Activated CD8-positive, alpha-beta memory T cell treated with anti-CD3 and anti-CD28 coated beads for 36 hours (primary cell): ENCODE measurements around the gene JPH3. TPM values are rescaled to one million over a fixed set of nuclear protein-coding genes. Genes with fewer than 3 reads are reported as not detected.

Experiments
- CTCF ChIA-PET: fragments of 350-600 bp; sonication (Branson Sonifier 250); formaldehyde crosslinking; loops from one replicate; lab custom pipeline; 2021; ENCODE audit warnings: antibody characterized with exemption; lab: Charles Lee
- POLR2A ChIA-PET: fragments of 350-600 bp; sonication (Branson Sonifier 250); formaldehyde crosslinking; loops from one replicate; lab custom pipeline; 2021; ENCODE audit warnings: antibody characterized with exemption; lab: Charles Lee
- total RNA-seq, 2 experiments: library from RNA; stranded (reverse); gene quantifications; one replicate each; pipeline ENCODE4 v1.2.3, GENCODE V29; 2021

JPH3 gene
- total RNA-seq, 2 experiments from 2014 or later: not detected

GRCh38 chr16:87697256-87697655 lies 94.9 kb downstream of the JPH3 start:
- POLR2A ChIA-PET: no interaction called here

DNA sequence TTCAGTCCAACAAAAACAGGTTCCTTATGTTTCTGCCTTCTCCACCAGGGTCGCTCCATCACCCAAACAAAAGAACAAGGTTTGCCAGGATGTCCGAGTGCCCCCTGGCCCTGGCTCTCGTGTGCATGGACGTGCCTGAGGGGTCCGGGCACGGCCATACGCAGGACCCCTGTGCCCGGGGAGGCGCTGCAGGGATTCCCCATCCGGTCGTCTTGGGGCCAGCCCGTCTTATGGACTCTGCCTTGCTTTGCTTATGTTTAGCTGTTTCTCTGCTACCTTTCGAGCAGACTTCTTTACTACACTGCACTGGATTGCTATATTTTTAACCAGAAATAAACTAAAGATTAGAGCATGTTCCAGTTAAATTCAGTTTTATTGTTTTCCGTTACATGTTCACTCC lies 95.5 kb downstream of the JPH3 start:
- ChIA-PET POLR2A (no interaction called here), CTCF (interaction anchor here (2.0 kb wide), 1 partner anchor 173 kb away, joined by 5 read pairs; no protein-coding TSS in a partner anchor)

More at GRCh38 chr16:87697256-87697655, 94.9 kb downstream of the JPH3 start:
- CTCF ChIA-PET: no interaction called here

DNA sequence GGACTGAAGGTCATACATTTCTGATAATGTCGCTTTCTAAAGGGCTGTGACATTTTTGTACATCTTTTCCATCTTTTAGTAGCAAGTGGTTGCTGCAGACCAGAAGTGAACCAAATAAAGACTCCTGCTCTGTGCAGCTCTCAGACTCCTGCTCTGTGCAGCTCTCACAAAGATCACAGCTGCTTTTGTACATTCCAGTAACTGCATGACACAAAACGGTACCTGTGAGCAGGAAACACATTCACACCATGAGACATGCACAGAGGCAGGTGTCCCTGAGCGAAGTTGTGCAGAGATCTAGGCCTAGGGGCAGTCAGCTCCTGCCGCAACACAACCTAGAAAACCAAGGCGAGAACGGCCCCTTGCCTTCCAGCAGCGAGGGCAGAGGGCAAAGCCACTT lies 95.9 kb downstream of the JPH3 start:
- ChIA-PET POLR2A (interaction anchor here (0.8 kb wide), 1 partner anchor 67 kb away, joined by 3 read pairs; the partner anchor contains the start of gene KLHDC4), CTCF (interaction anchor here (2.0 kb wide), 1 partner anchor 173 kb away, joined by 5 read pairs; no protein-coding TSS in a partner anchor)

- ChIA-PET POLR2A (interaction anchor here (0.8 kb wide), 1 partner anchor 67 kb away, joined by 3 read pairs; the partner anchor contains the start of gene KLHDC4), CTCF (interaction anchor here (2.0 kb wide), 1 partner anchor 172 kb away, joined by 5 read pairs; no protein-coding TSS in a partner anchor)
These were observed 96.4 kb downstream of the JPH3 start for GRCh38 chr16:87698676-87699199.

GRCh38 chr16:87700406-87701077 lies 98.2 kb downstream of the JPH3 start:
- CTCF ChIA-PET: no interaction called here
- POLR2A ChIA-PET: no interaction called here

GRCh38 chr16:87701078-87701460 lies 98.8 kb downstream of the JPH3 start:
- ChIA-PET POLR2A (no interaction called here), CTCF (interaction anchor here (1.7 to 1.9 kb wide), 3 partner anchors 10 to 65 kb away, joined by 3 to 8 read pairs (median 4); partner anchors contain the start of gene KLHDC4)

GRCh38 chr16:87701505-87701921 lies 99.2 kb downstream of the JPH3 start:
- ChIA-PET POLR2A (no interaction called here), CTCF (interaction anchor here (1.5 to 1.9 kb wide), 4 partner anchors 9 to 65 kb away, joined by 3 to 8 read pairs (median 4); partner anchors contain the start of gene KLHDC4)

DNA sequence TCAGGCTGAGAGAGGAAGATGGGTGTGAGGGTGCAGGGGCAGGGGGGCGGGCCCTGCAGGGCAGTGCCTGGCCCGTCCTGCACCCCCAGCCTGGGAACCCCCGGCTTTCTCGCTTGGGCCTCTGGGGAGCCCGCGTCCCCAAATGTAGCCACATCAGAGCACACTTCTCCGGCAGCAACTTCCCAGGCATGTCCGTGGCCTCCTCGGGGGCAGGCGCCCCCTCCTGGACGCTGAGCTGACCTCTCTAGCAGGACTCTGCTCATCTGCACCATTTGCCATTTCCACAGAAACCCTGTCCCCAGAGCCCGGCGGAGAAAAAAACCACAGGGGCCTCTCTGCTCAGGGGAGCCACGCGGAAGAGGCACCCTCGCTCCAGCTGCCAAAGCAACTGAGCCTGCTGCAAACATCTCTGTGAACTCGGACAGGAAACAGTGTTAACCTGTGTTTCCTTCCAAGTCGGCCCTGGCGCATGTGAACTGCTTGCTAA lies 100.1 kb downstream of the JPH3 start:
- ChIA-PET POLR2A (no interaction called here), CTCF (interaction anchor here (0.9 to 1.9 kb wide), 7 partner anchors 8 to 65 kb away, joined by 3 to 8 read pairs (median 4); partner anchors contain the start of gene KLHDC4)

DNA sequence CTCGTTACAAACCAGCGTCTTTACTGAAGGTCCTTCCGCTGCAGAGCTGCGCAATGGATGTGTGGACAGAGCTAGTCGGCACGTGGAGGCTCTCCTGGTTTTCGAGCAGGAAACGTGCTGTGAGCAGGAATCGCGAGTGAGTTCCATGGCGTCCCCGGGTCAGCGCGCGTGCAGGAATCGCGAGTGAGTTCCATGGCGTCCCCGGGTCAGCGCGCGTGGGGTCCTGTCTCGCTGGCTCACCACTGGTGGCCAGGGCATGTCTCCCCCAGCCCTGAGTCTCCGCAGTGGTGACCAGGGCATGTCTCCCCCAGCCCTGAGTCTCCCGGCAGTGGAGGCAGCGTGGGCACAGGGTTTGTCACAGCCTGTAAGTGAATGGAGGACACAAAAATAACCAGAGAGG lies 100.8 kb downstream of the JPH3 start:
- CTCF ChIA-PET: interaction anchor here (0.9 to 1.7 kb wide), 3 partner anchors 9 to 50 kb away, joined by 3 to 5 read pairs (median 4); no protein-coding TSS in a partner anchor
- POLR2A ChIA-PET: no interaction called here

DNA sequence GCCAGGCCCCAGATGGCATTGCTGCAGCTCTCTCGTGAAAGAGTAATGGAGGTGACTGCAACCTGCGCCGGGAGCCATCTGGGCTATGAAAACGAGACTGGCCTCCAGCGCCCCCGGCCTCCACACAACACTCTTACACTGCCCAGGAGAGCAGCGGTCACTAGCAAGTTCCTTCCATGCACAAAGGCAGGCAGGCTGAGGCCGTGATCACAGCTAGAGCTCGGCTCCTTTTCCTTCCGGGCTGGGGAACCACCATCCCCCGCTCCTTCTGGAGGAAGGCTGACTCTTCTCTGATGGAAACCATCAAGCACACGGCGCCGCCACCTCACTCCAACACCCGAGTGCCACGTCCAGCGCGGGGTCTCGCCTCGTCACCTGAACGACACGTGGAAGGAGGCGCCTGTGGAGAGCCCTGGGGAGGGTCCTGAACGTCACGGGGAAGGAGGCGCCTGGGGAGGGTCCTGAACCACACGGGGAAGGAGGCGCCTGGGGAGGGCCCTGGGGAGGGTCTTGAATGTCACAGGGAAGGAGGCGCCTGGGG lies 101.6 kb downstream of the JPH3 start:
- ChIA-PET POLR2A (no interaction called here), CTCF (interaction anchor here (1.7 kb wide), 1 partner anchor 10 kb away, joined by 4 read pairs; no protein-coding TSS in a partner anchor)

DNA sequence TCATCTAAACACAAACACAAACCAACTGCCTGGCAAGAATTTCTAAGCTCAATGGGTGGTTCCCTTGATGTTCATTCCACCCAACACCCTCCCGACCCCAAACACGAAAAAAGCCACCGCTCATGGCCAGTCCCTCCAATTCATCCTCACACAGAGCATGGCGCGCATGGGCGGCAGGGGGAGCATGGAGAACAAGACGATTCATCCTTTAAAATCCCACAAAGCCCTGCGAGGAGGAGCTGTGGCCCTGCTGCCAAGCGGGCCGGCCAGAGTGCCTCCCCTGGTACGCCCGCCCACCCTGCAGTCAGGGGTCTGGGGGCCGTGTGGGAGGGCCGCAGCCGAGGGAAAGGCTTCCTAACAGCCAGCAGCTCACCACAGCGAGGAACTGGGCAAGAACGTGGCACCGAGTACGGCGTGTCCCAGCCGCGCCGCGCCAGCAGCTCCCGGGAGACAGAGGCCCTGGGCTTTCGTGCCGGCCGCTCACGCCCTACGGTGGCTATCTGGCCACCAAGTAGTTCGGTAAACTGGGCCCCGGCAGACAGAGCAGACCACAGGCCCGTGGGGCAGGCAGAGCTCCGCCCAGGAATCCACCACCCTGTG lies 102.5 kb downstream of the JPH3 start:
- ChIA-PET CTCF (no interaction called here), POLR2A (no interaction called here)

GRCh38 chr16:87705771-87706277 lies 103.5 kb downstream of the JPH3 start:
- CTCF ChIA-PET: no interaction called here
- POLR2A ChIA-PET: no interaction called here

DNA sequence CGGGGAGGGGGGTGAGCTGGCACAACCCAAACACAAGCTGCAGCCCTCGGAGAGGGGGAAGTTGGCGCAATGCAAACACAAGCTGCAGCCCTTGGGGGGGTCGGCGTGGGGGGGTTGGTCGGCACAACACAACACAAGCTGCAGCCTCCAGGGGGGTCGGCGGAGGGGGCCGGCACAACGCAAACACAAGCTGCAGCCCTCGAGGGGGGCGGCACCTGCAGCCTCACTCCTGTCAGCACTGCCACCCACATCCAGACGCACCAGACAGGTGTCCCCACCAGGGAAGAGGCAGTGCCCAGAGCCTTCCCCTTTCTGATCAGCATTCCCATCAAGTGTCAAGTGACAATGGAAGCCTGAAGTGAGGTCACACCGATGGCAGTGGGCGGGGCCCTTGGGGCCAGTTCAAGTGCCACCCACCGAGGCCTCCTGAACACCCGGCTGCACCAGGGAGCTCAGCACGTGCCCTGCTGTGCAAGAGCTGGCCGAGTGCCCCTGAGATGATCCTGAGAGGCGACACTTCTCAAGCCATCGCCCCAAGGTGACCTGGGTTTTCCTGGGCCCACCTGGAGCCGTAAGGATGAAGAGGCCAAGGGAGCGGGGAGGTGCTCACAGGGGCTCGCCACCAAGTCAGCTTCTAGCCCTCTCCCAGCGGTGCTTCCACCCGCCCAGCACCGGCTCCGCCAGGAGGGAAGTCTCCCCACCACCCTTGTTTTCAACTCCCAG lies 104.1 kb downstream of the JPH3 start:
- ChIA-PET CTCF (no interaction called here), POLR2A (no interaction called here)

DNA sequence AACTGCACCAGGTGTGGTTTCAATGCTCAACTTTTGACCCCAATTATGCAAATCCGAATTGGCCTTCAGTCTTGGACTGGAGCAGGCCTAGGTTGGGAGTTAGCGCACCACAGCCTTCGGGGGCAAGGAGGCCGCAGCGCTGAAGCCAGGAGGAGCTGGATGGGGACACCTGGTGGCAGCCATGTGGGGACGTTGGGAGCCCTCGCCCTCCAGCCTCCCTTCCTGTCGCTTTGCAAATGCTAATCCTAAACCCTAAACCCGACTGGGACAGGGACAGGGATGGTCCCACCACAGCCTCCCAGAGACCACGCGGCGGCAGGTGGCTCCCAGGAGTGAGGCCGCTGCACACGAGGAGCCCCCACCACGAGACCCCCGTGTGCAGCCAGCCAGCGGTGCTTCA lies 104.8 kb downstream of the JPH3 start:
- ChIA-PET POLR2A (no interaction called here), CTCF (no interaction called here)

- ChIA-PET CTCF (no interaction called here), POLR2A (no interaction called here)
These were observed 105.6 kb downstream of the JPH3 start for GRCh38 chr16:87707714-87708580.

DNA sequence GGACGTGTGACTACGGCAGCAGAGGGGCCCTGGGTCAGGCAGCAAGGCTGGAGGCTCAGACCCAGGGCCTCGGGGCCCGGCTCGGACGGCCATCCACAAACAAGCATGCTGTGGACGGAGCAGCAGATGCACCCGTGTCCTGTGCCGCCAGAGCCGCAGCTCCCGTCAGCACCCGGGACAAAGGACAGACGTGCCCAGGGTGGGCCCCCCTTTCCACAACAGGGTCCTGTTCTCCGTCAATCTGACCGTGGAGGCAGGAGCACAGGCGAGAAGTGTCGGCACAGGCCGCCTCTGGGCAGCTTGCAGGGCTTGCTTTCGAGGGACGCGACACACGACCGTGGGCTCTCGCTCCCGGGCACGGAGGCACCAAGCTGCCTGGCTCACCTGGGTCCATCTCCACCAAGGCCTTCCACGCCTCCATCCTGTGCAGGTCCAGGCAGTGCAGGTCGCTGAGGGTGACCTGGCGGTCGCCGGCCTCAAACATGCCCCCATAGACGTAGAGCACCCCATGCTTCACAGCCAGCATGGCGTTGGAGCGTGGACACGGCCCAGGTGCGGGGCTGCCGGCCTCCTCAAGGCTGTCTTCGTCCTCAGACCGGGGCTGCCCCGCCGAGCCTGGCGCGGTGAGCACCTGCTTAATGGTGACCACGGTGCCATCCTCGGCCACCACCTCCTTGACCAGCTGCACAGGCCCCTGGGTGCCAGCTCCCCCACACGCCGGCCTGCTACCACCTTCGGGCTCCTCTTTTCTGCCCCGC lies 106.8 kb downstream of the JPH3 start:
- CTCF ChIA-PET: no interaction called here

GRCh38 chr16:87709677-87710076 lies 107.4 kb downstream of the JPH3 start:
- ChIA-PET CTCF (interaction anchor here (2.6 kb wide), 1 partner anchor 8 kb away, joined by 8 read pairs; no protein-coding TSS in a partner anchor), POLR2A (no interaction called here)

More for the DNA sequence above, 106.8 kb downstream of the JPH3 start:
- POLR2A ChIA-PET: no interaction called here
